Smooth muscle cell (in vitro differentiated cells): ENCODE results near the gene NRP1. TPM values are rescaled to one million over a fixed set of nuclear protein-coding genes. Genes with fewer than 3 reads are reported as not detected.

ENCODE experiments used
- DNase-seq: peaks from one replicate; lab custom pipeline; 2025; ENCODE audit not compliant: unreplicated experiment; lab: John Stamatoyannopoulos, UW
- H2AFZ ChIP-seq: fragments of 200-600 bp; sonication (generic); 2 replicates; pipeline ENCODE4 v1.6.0; 2016; ENCODE audit warnings: antibody characterized with exemption, low read depth, mild to moderate bottlenecking
- H3F3A ChIP-seq: fragments of 200-600 bp; sonication (generic); 2 replicates; pipeline ENCODE4 v1.6.0; 2017; ENCODE audit warnings: antibody characterized with exemption, low read depth
- H3K27ac ChIP-seq: fragments of 200-600 bp; sonication (generic); 2 replicates; pipeline ENCODE4 v1.5.1; 2016; ENCODE audit warnings: low read depth, mild to moderate bottlenecking
- H3K27me3 ChIP-seq: fragments of 200-600 bp; sonication (generic); 2 replicates; pipeline ENCODE4 v1.6.1; 2016; ENCODE audit warnings: low read depth, mild to moderate bottlenecking
- H3K36me3 ChIP-seq: fragments of 200-600 bp; sonication (generic); 2 replicates; pipeline ENCODE4 v1.5.1; 2016; ENCODE audit warnings: low read depth
- H3K4me1 ChIP-seq: fragments of 200-600 bp; sonication (generic); 2 replicates; pipeline ENCODE4 v1.5.1; 2016; ENCODE audit warnings: low read depth
- H3K4me2 ChIP-seq: fragments of 200-600 bp; sonication (generic); 2 replicates; pipeline ENCODE4 v1.6.0; 2016; ENCODE audit warnings: mild to moderate bottlenecking
- H3K4me3 ChIP-seq: fragments of 200-600 bp; sonication (generic); 2 replicates; pipeline ENCODE4 v1.5.1; 2016; ENCODE audit warnings: mild to moderate bottlenecking
- H3K79me2 ChIP-seq: fragments of 200-600 bp; sonication (generic); 2 replicates; pipeline ENCODE4 v1.6.0; 2016; ENCODE audit warnings: low read depth, mild to moderate bottlenecking
- H3K9ac ChIP-seq: fragments of 200-600 bp; sonication (generic); 2 replicates; pipeline ENCODE4 v1.6.0; 2016; ENCODE audit warnings: low read depth
- H3K9me3 ChIP-seq: fragments of 200-600 bp; sonication (generic); replicated peaks from 2 replicates; pipeline ENCODE4 v1.5.1; 2016; ENCODE audit warnings: low read depth
- H4K20me1 ChIP-seq: fragments of 200-600 bp; sonication (generic); 2 replicates; pipeline ENCODE4 v1.6.0; 2016; ENCODE audit warnings: low read depth
- CTCF ChIP-seq: fragments of 200-600 bp; sonication (generic); IDR thresholded peaks from 2 replicates; pipeline ENCODE4 v1.5.1; 2017; ENCODE audit warnings: borderline replicate concordance, mild to moderate bottlenecking, antibody characterized with exemption; ENCODE audit not compliant: insufficient read depth, poor library complexity, severe bottlenecking
- WGBS: methylation state at CpG from one replicate; pipeline ENCODE4 v1.1.7; 2016; ENCODE audit warnings: low lambda C conversion rate; 5-methylcytosine and 5-hydroxymethylcytosine counted together
- polyA plus RNA-seq: library from polyadenylated mRNA; unstranded; fragments of >200 nt; fragmentation: Nextera tagmentation; extraction: Ambion mirVana; gene quantifications from 2 replicates; pipeline ENCODE4 v1.2.1, GENCODE V29; 2016
- total RNA-seq: library from RNA; depleted of rRNA; stranded (reverse); fragments of >200 nt; gene quantifications from 2 replicates; pipeline ENCODE4 v1.2.3, GENCODE V29; 2014

Gene NRP1
- total and polyA plus RNA-seq, 2 experiments from 2014 or later, result 74.8 to 80.4 TPM

- Histone ChIP-seq H3K27me3 (no peaks in the 10 kb centered on the region), H3K36me3 (no peaks in the 10 kb centered on the region), H3K4me1 (peaks cover 14% of the 10 kb centered on the region)
Measured at GRCh38 chr10:33247221-33247922, 87.1 kb downstream of the NRP1 start.

DNA sequence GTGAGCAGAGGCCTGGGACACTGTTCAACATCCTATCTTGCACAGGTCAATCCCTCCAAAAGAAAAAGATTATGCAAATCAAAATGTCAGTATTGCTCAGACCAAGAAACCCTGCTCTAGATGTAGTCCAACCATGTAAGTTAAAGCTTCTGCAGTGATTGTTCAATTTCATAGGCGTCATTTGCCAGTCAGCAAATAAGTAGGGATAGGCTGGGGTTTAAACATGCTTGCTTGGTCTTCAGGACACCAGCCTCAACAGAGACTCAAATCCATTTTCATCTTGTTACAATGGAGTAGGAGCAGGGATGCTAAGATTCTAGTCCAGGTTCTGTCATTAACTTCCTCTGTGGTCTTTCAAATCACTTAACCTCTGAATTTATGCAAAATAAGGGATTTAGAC lies 89.1 kb downstream of the NRP1 start:
- Histone ChIP-seq H3K4me3 (no peak overlapping the region), H4K20me1 (no peaks in the 10 kb centered on the region), H2AFZ (no peak overlapping the region), H3K9ac (no peak overlapping the region), H3K27ac (no peak overlapping the region), H3K27me3 (no peaks in the 10 kb centered on the region), H3K4me2 (no peak overlapping the region), H3F3A (peaks cover 29% of the 10 kb centered on the region), H3K4me1 (peaks cover 14% of the 10 kb centered on the region), H3K36me3 (no peaks in the 10 kb centered on the region), H3K9me3 (no peaks in the 10 kb centered on the region), H3K79me2 (peaks cover 7% of the 10 kb centered on the region)
- no peak for DNase-seq
- no peak for TF ChIP-seq CTCF
- WGBS, result 96% methylated on average over 1 of the region's 1 CpG

More at GRCh38 chr10:33247221-33247922, 87.1 kb downstream of the NRP1 start:
- DNase-seq, result no peak
- peaks cover 5% of the 10 kb centered on the region for H3K79me2 ChIP-seq
- no peak overlapping the region for H3K4me3 ChIP-seq
- H3K27ac ChIP-seq, result peak overlapping the region; percentile 18
- H3K9me3 ChIP-seq, result no peaks in the 10 kb centered on the region
- no peaks in the 10 kb centered on the region for H4K20me1 ChIP-seq
- H3K4me2 ChIP-seq, result no peak overlapping the region
- TF ChIP-seq CTCF, result no peak
- no peak overlapping the region for H2AFZ ChIP-seq
- no peak overlapping the region for H3K9ac ChIP-seq
- H3F3A ChIP-seq, result peaks cover 16% of the 10 kb centered on the region
- 97% methylated on average over 11 of the region's 11 CpGs for WGBS

- H3K4me2 ChIP-seq, result no peak overlapping the region
- no peak for TF ChIP-seq CTCF
- H3F3A ChIP-seq, result peaks cover 33% of the 10 kb centered on the region
- H3K27ac ChIP-seq, result no peak overlapping the region
- 88% methylated on average over 2 of the region's 2 CpGs for WGBS
- H3K9ac ChIP-seq, result no peak overlapping the region
- no peaks in the 10 kb centered on the region for H4K20me1 ChIP-seq
- peaks cover 14% of the 10 kb centered on the region for H3K4me1 ChIP-seq
- DNase-seq, result no peak
- H3K27me3 ChIP-seq, result no peaks in the 10 kb centered on the region
- peaks cover 7% of the 10 kb centered on the region for H3K79me2 ChIP-seq
- H3K36me3 ChIP-seq, result no peaks in the 10 kb centered on the region
- H2AFZ ChIP-seq, result no peak overlapping the region
- no peak overlapping the region for H3K4me3 ChIP-seq
- H3K9me3 ChIP-seq, result no peaks in the 10 kb centered on the region
Measured at GRCh38 chr10:33244354-33244967, 90.0 kb downstream of the NRP1 start.
